H9 (cell line): Measurements from ENCODE around the gene IER3. TPM values are rescaled to one million over a fixed set of nuclear protein-coding genes. Genes with fewer than 3 reads are reported as not detected.

Source experiments
- DNase-seq: peaks from one replicate; pipeline ENCODE4 v3.0.0-alpha.2; 2017
- H2AFZ ChIP-seq: one replicate; pipeline ENCODE4 v1.6.1; 2013; ENCODE audit warnings: mild to moderate bottlenecking, low read length, control low read depth, moderate library complexity
- H2AK5ac ChIP-seq: 2 replicates; pipeline ENCODE4 v1.6.1; 2013; ENCODE audit warnings: low read length, control low read depth, mixed read lengths; ENCODE audit not compliant: insufficient read length
- H2BK120ac ChIP-seq: one replicate; pipeline ENCODE4 v1.6.1; 2013; ENCODE audit warnings: low read depth, mild to moderate bottlenecking, low read length, control low read depth, inconsistent platforms; ENCODE audit not compliant: poor library complexity, severe bottlenecking
- H2BK12ac ChIP-seq: 2 replicates; pipeline ENCODE4 v1.6.1; 2013; ENCODE audit warnings: low read length, control low read depth, mixed read lengths, low read depth; ENCODE audit not compliant: insufficient read length
- H2BK15ac ChIP-seq: 2 replicates; pipeline ENCODE4 v1.6.1; 2013; ENCODE audit warnings: low read depth, low read length, control low read depth
- H2BK20ac ChIP-seq: one replicate; pipeline ENCODE4 v1.6.1; 2013; ENCODE audit warnings: low read depth, mild to moderate bottlenecking, low read length, control low read depth, inconsistent platforms; ENCODE audit not compliant: poor library complexity, severe bottlenecking
- H2BK5ac ChIP-seq: 2 replicates; pipeline ENCODE4 v1.6.1; 2013; ENCODE audit warnings: low read length, control low read depth, mixed read lengths; ENCODE audit not compliant: insufficient read length
- H3K14ac ChIP-seq: 2 replicates; pipeline ENCODE4 v1.6.1; 2013; ENCODE audit warnings: low read length, control low read depth; ENCODE audit not compliant: insufficient read depth
- H3K18ac ChIP-seq: 2 replicates; pipeline ENCODE4 v1.6.1; 2013; ENCODE audit warnings: low read depth, mild to moderate bottlenecking, mixed read lengths, low read length, control low read depth; ENCODE audit not compliant: insufficient read length
- H3K23ac ChIP-seq: 2 replicates; pipeline ENCODE4 v1.6.1; 2013; ENCODE audit warnings: low read length, control low read depth, mixed read lengths, low read depth; ENCODE audit not compliant: insufficient read length
- H3K23me2 ChIP-seq: 2 replicates; pipeline ENCODE4 v1.6.1; 2013; ENCODE audit warnings: low read depth, mild to moderate bottlenecking, mixed read lengths, low read length, control low read depth; ENCODE audit not compliant: insufficient read length, poor library complexity, severe bottlenecking
- H3K27ac ChIP-seq: 2 replicates; pipeline ENCODE4 v1.5.1; 2013; ENCODE audit warnings: low read length, control low read depth, mixed read lengths, low read depth; ENCODE audit not compliant: insufficient read length
- H3K27me3 ChIP-seq: 2 replicates; pipeline ENCODE4 v1.6.1; 2013; ENCODE audit warnings: low read length, control low read depth, inconsistent platforms; ENCODE audit not compliant: insufficient read depth
- H3K4ac ChIP-seq: 2 replicates; pipeline ENCODE4 v1.6.1; 2013; ENCODE audit warnings: low read depth, mild to moderate bottlenecking, control low read depth, inconsistent platforms, low read length, moderate library complexity
- H3K4me1 ChIP-seq: 2 replicates; pipeline ENCODE4 v1.6.1; 2013; ENCODE audit warnings: low read length, control low read depth, inconsistent platforms; ENCODE audit not compliant: insufficient read depth
- H3K4me2 ChIP-seq: 2 replicates; pipeline ENCODE4 v1.6.1; 2013; ENCODE audit warnings: low read length, control low read depth, mixed read lengths; ENCODE audit not compliant: insufficient read length, insufficient read depth
- H3K56ac ChIP-seq: 2 replicates; pipeline ENCODE4 v1.6.1; 2013; ENCODE audit warnings: low read depth, mild to moderate bottlenecking, mixed read lengths, low read length, control low read depth; ENCODE audit not compliant: insufficient read length
- H3K79me1 ChIP-seq: 2 replicates; pipeline ENCODE4 v1.6.1; 2013; ENCODE audit warnings: low read depth, mild to moderate bottlenecking, moderate library complexity, low read length, control low read depth, inconsistent platforms; ENCODE audit not compliant: insufficient read depth, poor library complexity, severe bottlenecking
- H3K79me2 ChIP-seq: 2 replicates; pipeline ENCODE4 v1.6.1; 2013; ENCODE audit warnings: low read length, control low read depth, inconsistent platforms; ENCODE audit not compliant: insufficient read depth
- H3K9ac ChIP-seq: 2 replicates; pipeline ENCODE4 v1.6.1; 2013; ENCODE audit warnings: low read length, control low read depth, mixed read lengths; ENCODE audit not compliant: insufficient read length; ENCODE audit errors: extremely low read depth
- H3K9me3 ChIP-seq: one replicate; pipeline ENCODE4 v1.6.1; 2013; ENCODE audit warnings: low read depth, low read length, inconsistent platforms; ENCODE audit not compliant: control insufficient read depth
- H3T11ph ChIP-seq: one replicate; pipeline ENCODE4 v1.6.1; 2013; ENCODE audit warnings: mild to moderate bottlenecking, low read length, control low read depth, inconsistent platforms
- H4K20me1 ChIP-seq: one replicate; pipeline ENCODE4 v1.6.1; 2013; ENCODE audit not compliant: control insufficient read depth, insufficient read length, insufficient read depth
- H4K5ac ChIP-seq: 2 replicates; pipeline ENCODE4 v1.6.1; 2013; ENCODE audit warnings: low read depth, mild to moderate bottlenecking, mixed read lengths, low read length, control low read depth; ENCODE audit not compliant: insufficient read length
- H4K8ac ChIP-seq: replicated peaks from 2 replicates; pipeline ENCODE4 v1.6.1; 2013; ENCODE audit warnings: low read length, control low read depth, mixed read lengths, low read depth; ENCODE audit not compliant: insufficient read length
- H4K91ac ChIP-seq: 2 replicates; pipeline ENCODE4 v1.6.1; 2013; ENCODE audit warnings: low read depth, mild to moderate bottlenecking, moderate library complexity, mixed read lengths, low read length, control low read depth; ENCODE audit not compliant: insufficient read length
- H3K27ac Mint-ChIP-seq, 3 experiments: 2 replicates in 2 of 3; 3 replicates in 1 of 3; pipeline ENCODE4 v1.8.0; 2020 to 2021; ENCODE audit warnings: mixed read lengths in 3 of 3, mild to moderate bottlenecking in 1 of 3, moderate library complexity in 1 of 3
- H3K27me3 Mint-ChIP-seq: 2 replicates; pipeline ENCODE4 v1.8.0; 2021; ENCODE audit warnings: low read depth, mild to moderate bottlenecking, moderate library complexity, mixed read lengths
- H3K36me3 Mint-ChIP-seq, 3 experiments: 2 replicates in 2 of 3; 3 replicates in 1 of 3; pipeline ENCODE4 v1.8.0; 2020 to 2021; ENCODE audit warnings: low read depth in 3 of 3, mixed read lengths in 3 of 3; ENCODE audit not compliant: insufficient read depth in 1 of 3
- H3K4me1 Mint-ChIP-seq, 2 experiments: 2 replicates each; pipeline ENCODE4 v1.8.0; 2020; ENCODE audit warnings: mixed read lengths in 2 of 2
- H3K4me3 Mint-ChIP-seq, 2 experiments: 2 replicates in 1 of 2; 3 replicates in 1 of 2; pipeline ENCODE4 v1.8.0; 2020 to 2021; ENCODE audit warnings: mild to moderate bottlenecking in 2 of 2, mixed read lengths in 2 of 2, moderate library complexity in 1 of 2
- H3K9me3 Mint-ChIP-seq, 2 experiments: 2 replicates in 1 of 2; 3 replicates in 1 of 2; pipeline ENCODE4 v1.8.0; 2020; ENCODE audit warnings: mild to moderate bottlenecking in 2 of 2, mixed read lengths in 2 of 2, moderate library complexity in 1 of 2
- WGBS: extraction: QIAGEN DNeasy Blood & Tissue Kit; methylation state at CpG from one replicate; pipeline ENCODE4 v1.1.7; 2013; ENCODE audit warnings: missing lambda C conversion rate, low lambda C conversion rate, mixed read lengths; ENCODE audit not compliant: insufficient read length; ENCODE audit errors: extremely low coverage; 5-methylcytosine and 5-hydroxymethylcytosine counted together
- total RNA-seq: library from RNA; stranded (reverse); gene quantifications from 2 replicates; pipeline ENCODE4 v1.2.1, GENCODE V29; 2021
- TF ChIP-seq, protein P1 (sequence below): fragments of 200-600 bp; sonication (generic); conservative IDR thresholded peaks from 3 replicates; pipeline ENCODE4 v1.8.0; 2021; ENCODE audit warnings: antibody characterized with exemption, mild to moderate bottlenecking

IER3 gene
- total RNA-seq, 1 experiment from 2014 or later = 43.5 TPM

- H2AFZ ChIP-seq = no peak overlapping the region
- H3K27ac Mint-ChIP-seq = peak overlapping the region in 2 of 3 experiments; percentile 61 to 95; a peak in 4 of 7 replicates
- H2BK20ac ChIP-seq = no peak overlapping the region
- H2BK12ac ChIP-seq = no peak overlapping the region
- DNase-seq = peak; percentile 49
- H3K4me1 Mint-ChIP-seq = peaks cover 22 to 32% of the 10 kb centered on the region in 2 experiments
- peak overlapping the region in 1 of 2 experiments; percentile 60; a peak in 1 of 5 replicates for H3K4me3 Mint-ChIP-seq
- H3K79me1 ChIP-seq = no peaks in the 10 kb centered on the region
- no peak overlapping the region for H3K4me2 ChIP-seq
- no peak overlapping the region for H4K8ac ChIP-seq
- peaks cover 7% of the 10 kb centered on the region; the same call in 1 of the 2 replicates for H3K79me2 ChIP-seq
- H3K27ac ChIP-seq = no peak overlapping the region
- H3K9me3 ChIP-seq = no peaks in the 10 kb centered on the region
- no peak overlapping the region for H3K56ac ChIP-seq
- H3K4ac ChIP-seq = no peak overlapping the region
- no peak overlapping the region for H2AK5ac ChIP-seq
- H3K27me3 ChIP-seq = no peaks in the 10 kb centered on the region
- no peak overlapping the region for H3K9ac ChIP-seq
- peaks cover 47 to 83% (median 62%) of the 10 kb centered on the region in 3 experiments for H3K36me3 Mint-ChIP-seq
- no peak overlapping the region for H3T11ph ChIP-seq
- H2BK5ac ChIP-seq = no peak overlapping the region
- no peaks in the 10 kb centered on the region for H3K4me1 ChIP-seq
- no peak overlapping the region for H3K14ac ChIP-seq
- no peak overlapping the region for H3K18ac ChIP-seq
- no peak overlapping the region for H4K5ac ChIP-seq
- H3K23me2 ChIP-seq = peaks cover 3% of the 10 kb centered on the region
- H3K27me3 Mint-ChIP-seq = peaks cover 5% of the 10 kb centered on the region; the same call in 1 of the 2 replicates
- TF ChIP-seq, protein P1, sequence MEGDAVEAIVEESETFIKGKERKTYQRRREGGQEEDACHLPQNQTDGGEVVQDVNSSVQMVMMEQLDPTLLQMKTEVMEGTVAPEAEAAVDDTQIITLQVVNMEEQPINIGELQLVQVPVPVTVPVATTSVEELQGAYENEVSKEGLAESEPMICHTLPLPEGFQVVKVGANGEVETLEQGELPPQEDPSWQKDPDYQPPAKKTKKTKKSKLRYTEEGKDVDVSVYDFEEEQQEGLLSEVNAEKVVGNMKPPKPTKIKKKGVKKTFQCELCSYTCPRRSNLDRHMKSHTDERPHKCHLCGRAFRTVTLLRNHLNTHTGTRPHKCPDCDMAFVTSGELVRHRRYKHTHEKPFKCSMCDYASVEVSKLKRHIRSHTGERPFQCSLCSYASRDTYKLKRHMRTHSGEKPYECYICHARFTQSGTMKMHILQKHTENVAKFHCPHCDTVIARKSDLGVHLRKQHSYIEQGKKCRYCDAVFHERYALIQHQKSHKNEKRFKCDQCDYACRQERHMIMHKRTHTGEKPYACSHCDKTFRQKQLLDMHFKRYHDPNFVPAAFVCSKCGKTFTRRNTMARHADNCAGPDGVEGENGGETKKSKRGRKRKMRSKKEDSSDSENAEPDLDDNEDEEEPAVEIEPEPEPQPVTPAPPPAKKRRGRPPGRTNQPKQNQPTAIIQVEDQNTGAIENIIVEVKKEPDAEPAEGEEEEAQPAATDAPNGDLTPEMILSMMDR = no peak
- no peaks in the 10 kb centered on the region for H3K9me3 Mint-ChIP-seq
- H2BK15ac ChIP-seq = no peak overlapping the region
- no peak overlapping the region for H3K23ac ChIP-seq
- WGBS = no CpG with 5 or more reads among the region's 3 CpGs
- H4K20me1 ChIP-seq = no peaks in the 10 kb centered on the region
- H4K91ac ChIP-seq = no peak overlapping the region
- H2BK120ac ChIP-seq = no peak overlapping the region
Measured at GRCh38 chr6:30725713-30726505, 18.4 kb downstream of the IER3 start.
